Parathyroid adenoma (tissue), 2 donors: ENCODE data around the gene ADCK2.
A peak's percentile ranks its signal among the peaks of the same experiment; 100 is the strongest.

Experiments used
- H2AFZ ChIP-seq: fragments of 300-600 bp; sonication (generic); one replicate; pipeline ENCODE4 v1.7.0; 2017; ENCODE audit warnings: antibody characterized with exemption, mild to moderate bottlenecking
- H3K27ac ChIP-seq: fragments of 300-600 bp; sonication (generic); one replicate; pipeline ENCODE4 v1.7.0; 2017
- H3K27me3 ChIP-seq: fragments of 300-600 bp; sonication (generic); one replicate; pipeline ENCODE4 v1.7.0; 2017; ENCODE audit warnings: low read length; ENCODE audit not compliant: control insufficient read depth, insufficient read depth
- H3K36me3 ChIP-seq: fragments of 300-600 bp; sonication (generic); one replicate; pipeline ENCODE4 v1.7.0; 2017; ENCODE audit warnings: low read length; ENCODE audit not compliant: control insufficient read depth, insufficient read depth
- H3K4me1 ChIP-seq: fragments of 300-600 bp; sonication (generic); one replicate; pipeline ENCODE4 v1.7.0; 2017; ENCODE audit warnings: control low read depth
- H3K4me2 ChIP-seq: fragments of 300-600 bp; sonication (generic); one replicate; pipeline ENCODE4 v1.7.0; 2017; ENCODE audit warnings: low read length
- H3K4me3 ChIP-seq: fragments of 300-600 bp; sonication (generic); one replicate; pipeline ENCODE4 v1.7.0; 2017; ENCODE audit warnings: low read depth, low read length
- H3K79me2 ChIP-seq: fragments of 300-600 bp; sonication (generic); one replicate; pipeline ENCODE4 v1.7.0; 2017; ENCODE audit warnings: control low read depth
- H3K9ac ChIP-seq: fragments of 300-600 bp; sonication (generic); one replicate; pipeline ENCODE4 v1.7.0; 2017; ENCODE audit warnings: mild to moderate bottlenecking
- H3K9me3 ChIP-seq: fragments of 300-600 bp; sonication (generic); one replicate; pipeline ENCODE4 v1.7.0; 2017; ENCODE audit warnings: low read length; ENCODE audit not compliant: control insufficient read depth
- TF ChIP-seq, protein P1 (sequence below): fragments of 300-600 bp; sonication (generic); IDR thresholded peaks from one replicate; pipeline ENCODE4 v1.7.0; 2017; ENCODE audit warnings: antibody characterized with exemption, mild to moderate bottlenecking
- donor health status: primary hyperparathyroidism.

Gene ADCK2

DNA sequence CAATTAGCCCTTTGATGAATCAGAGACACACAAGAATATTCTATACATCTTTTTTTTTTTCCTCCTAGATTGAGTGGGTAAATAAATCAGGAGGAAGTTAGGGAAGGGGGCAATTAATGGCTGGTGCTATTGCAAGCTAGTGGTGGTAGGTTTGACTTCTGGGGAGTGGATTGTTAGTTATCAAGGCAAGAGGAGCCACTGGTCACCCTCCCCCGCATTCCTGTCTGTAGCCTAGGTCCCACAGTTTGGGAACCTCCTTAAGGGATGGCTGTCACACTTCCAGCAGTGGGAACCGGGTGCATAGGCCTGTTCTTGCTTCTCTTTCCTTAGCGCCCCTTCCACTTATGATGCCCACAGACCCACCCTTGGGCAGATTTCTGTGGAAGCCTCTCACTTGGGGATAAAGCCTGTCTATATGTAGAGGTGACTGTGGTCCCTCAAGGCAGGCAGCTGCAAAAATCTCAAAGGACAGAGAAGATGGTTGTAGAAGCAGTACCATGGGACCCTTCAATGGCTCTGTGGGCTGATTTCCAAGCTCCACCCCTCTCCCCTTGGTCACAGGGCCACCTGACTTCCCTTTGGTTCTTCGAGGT is 2.3 kb upstream of the ADCK2 start:
- no peaks in the 10 kb centered on the region for H3K9me3 ChIP-seq
- H3K4me2 ChIP-seq: no peak overlapping the region
- no peaks in the 10 kb centered on the region for H3K36me3 ChIP-seq
- H3K4me3 ChIP-seq: no peak overlapping the region
- no peaks in the 10 kb centered on the region for H3K27me3 ChIP-seq
- H3K4me1 ChIP-seq: peaks cover 13% of the 10 kb centered on the region
- no peak overlapping the region for H2AFZ ChIP-seq
- no peak overlapping the region for H3K27ac ChIP-seq
- no peak overlapping the region for H3K9ac ChIP-seq
- TF ChIP-seq, protein P1, sequence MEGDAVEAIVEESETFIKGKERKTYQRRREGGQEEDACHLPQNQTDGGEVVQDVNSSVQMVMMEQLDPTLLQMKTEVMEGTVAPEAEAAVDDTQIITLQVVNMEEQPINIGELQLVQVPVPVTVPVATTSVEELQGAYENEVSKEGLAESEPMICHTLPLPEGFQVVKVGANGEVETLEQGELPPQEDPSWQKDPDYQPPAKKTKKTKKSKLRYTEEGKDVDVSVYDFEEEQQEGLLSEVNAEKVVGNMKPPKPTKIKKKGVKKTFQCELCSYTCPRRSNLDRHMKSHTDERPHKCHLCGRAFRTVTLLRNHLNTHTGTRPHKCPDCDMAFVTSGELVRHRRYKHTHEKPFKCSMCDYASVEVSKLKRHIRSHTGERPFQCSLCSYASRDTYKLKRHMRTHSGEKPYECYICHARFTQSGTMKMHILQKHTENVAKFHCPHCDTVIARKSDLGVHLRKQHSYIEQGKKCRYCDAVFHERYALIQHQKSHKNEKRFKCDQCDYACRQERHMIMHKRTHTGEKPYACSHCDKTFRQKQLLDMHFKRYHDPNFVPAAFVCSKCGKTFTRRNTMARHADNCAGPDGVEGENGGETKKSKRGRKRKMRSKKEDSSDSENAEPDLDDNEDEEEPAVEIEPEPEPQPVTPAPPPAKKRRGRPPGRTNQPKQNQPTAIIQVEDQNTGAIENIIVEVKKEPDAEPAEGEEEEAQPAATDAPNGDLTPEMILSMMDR: no peak
- H3K79me2 ChIP-seq: no peaks in the 10 kb centered on the region

DNA sequence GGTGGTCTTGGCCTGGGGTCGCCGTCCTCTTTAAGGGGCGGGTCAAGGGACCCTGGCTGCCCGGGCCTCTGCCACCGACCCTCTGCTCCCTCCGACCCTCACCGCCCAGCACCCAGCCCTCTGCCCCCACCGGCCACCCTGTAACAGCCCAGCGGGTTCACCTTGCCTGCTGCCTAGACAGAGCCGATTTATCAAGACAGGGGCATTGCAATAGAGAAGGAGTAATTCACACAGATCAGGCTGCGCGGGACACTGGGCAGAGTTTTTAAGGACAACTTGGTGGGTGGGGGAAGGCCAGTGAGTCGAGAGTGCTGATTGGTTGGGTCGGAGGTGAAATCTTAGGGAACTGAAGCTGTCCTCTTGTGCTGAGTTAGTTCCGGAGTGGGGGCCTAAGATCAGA is 779 bp upstream of the ADCK2 start:
- H2AFZ ChIP-seq: peak overlapping the region; percentile 59
- H3K79me2 ChIP-seq: peaks cover 3% of the 10 kb centered on the region
- H3K9me3 ChIP-seq: no peaks in the 10 kb centered on the region
- no peaks in the 10 kb centered on the region for H3K27me3 ChIP-seq
- H3K9ac ChIP-seq: no peak overlapping the region
- H3K4me3 ChIP-seq: no peak overlapping the region
- peaks cover 13% of the 10 kb centered on the region for H3K4me1 ChIP-seq
- peak overlapping the region; percentile 49 for H3K4me2 ChIP-seq
- TF ChIP-seq, protein P1: no peak
- no peak overlapping the region for H3K27ac ChIP-seq
- H3K36me3 ChIP-seq: no peaks in the 10 kb centered on the region

GRCh38 chr7:140673063-140673773 is 473 bp downstream of the ADCK2 start:
- H3K79me2 ChIP-seq: peaks cover 3% of the 10 kb centered on the region
- H3K9me3 ChIP-seq: no peaks in the 10 kb centered on the region
- peak overlapping the region; percentile 85 for H3K9ac ChIP-seq
- H2AFZ ChIP-seq: peak overlapping the region; percentile 99
- TF ChIP-seq, protein P1: no peak
- H3K4me1 ChIP-seq: peaks cover 13% of the 10 kb centered on the region
- H3K36me3 ChIP-seq: no peaks in the 10 kb centered on the region
- peak overlapping the region; percentile 95 for H3K27ac ChIP-seq
- H3K4me2 ChIP-seq: peak overlapping the region; percentile 85
- H3K4me3 ChIP-seq: peak overlapping the region; percentile 81
- no peaks in the 10 kb centered on the region for H3K27me3 ChIP-seq

- Histone ChIP-seq H2AFZ (peak overlapping the region; percentile 99), H3K9ac (peak overlapping the region; percentile 39), H3K9me3 (no peaks in the 10 kb centered on the region), H3K4me2 (peak overlapping the region; percentile 85), H3K4me3 (peak overlapping the region; percentile 81), H3K36me3 (no peaks in the 10 kb centered on the region), H3K27me3 (no peaks in the 10 kb centered on the region), H3K27ac (peak overlapping the region; percentile 95), H3K79me2 (peaks cover 3% of the 10 kb centered on the region), H3K4me1 (peaks cover 13% of the 10 kb centered on the region)
- TF ChIP-seq, protein P1: no peak
Observed at GRCh38 chr7:140673774-140674155, 1.0 kb downstream of the ADCK2 start.
